GM06990 (cell line): Measurements from ENCODE around the gene CABP7.

ENCODE experiments used
- DNase-seq: peaks from one replicate; pipeline ENCODE4 v3.0.0-alpha.2; 2011; ENCODE audit not compliant: insufficient read length; ENCODE audit errors: extremely low read depth
- H3K27me3 ChIP-seq: replicated peaks from 2 replicates; pipeline ENCODE4 v1.6.0; 2011; ENCODE audit warnings: low read length; ENCODE audit not compliant: control insufficient read depth, insufficient read depth
- H3K36me3 ChIP-seq: 2 replicates; pipeline ENCODE4 v1.5.1; 2011; ENCODE audit warnings: low read length; ENCODE audit not compliant: control insufficient read depth, insufficient read depth
- H3K4me3 ChIP-seq: replicated peaks from 2 replicates; pipeline ENCODE4 v1.5.1; 2011; ENCODE audit warnings: low read depth, mild to moderate bottlenecking, control low read depth, low read length
- TF ChIP-seq, protein P1 (sequence below): IDR thresholded peaks from 2 replicates; pipeline ENCODE4 v1.5.1; 2011; ENCODE audit warnings: low read length, control low read depth, mild to moderate bottlenecking, inconsistent platforms; ENCODE audit not compliant: insufficient read depth, poor library complexity, severe bottlenecking

The CABP7 gene

DNA sequence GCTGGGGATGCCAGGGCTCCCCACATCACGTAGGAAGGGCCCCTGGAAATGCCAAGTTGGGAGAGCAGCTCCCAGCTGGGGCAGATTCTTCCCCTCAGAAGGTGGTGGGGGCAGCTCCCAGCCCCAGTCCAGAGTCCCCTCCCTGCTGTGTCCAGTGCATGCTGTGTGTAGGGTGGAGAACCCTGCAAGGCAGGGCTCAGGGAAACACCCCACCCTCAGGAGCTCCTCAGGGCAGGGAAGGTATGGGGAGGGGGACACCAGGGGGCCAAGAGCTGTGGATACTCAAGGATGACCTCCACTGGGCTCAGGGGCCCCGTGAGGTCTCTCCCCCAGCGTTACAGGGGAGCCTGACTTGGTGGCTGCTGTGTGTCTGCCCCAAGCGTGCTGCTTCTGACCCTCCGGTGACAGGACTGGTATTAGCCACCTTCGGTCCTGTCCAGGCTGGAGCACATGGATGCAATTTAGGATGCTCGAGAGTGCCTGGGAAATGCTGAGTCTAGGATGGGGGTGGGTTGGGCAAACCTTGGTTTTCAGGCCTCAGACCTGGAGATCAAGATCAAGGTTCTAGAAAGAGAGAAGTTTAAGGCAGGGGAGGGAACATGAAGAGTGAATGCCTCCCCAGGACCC is 16.1 kb upstream of the CABP7 start:
- H3K36me3 ChIP-seq, result no peaks in the 10 kb centered on the region
- no peaks in the 10 kb centered on the region; the same call in none of the 2 replicates for H3K27me3 ChIP-seq
- no peak for DNase-seq
- no peak overlapping the region for H3K4me3 ChIP-seq
- TF ChIP-seq, protein P1, sequence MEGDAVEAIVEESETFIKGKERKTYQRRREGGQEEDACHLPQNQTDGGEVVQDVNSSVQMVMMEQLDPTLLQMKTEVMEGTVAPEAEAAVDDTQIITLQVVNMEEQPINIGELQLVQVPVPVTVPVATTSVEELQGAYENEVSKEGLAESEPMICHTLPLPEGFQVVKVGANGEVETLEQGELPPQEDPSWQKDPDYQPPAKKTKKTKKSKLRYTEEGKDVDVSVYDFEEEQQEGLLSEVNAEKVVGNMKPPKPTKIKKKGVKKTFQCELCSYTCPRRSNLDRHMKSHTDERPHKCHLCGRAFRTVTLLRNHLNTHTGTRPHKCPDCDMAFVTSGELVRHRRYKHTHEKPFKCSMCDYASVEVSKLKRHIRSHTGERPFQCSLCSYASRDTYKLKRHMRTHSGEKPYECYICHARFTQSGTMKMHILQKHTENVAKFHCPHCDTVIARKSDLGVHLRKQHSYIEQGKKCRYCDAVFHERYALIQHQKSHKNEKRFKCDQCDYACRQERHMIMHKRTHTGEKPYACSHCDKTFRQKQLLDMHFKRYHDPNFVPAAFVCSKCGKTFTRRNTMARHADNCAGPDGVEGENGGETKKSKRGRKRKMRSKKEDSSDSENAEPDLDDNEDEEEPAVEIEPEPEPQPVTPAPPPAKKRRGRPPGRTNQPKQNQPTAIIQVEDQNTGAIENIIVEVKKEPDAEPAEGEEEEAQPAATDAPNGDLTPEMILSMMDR, result no peak

DNA sequence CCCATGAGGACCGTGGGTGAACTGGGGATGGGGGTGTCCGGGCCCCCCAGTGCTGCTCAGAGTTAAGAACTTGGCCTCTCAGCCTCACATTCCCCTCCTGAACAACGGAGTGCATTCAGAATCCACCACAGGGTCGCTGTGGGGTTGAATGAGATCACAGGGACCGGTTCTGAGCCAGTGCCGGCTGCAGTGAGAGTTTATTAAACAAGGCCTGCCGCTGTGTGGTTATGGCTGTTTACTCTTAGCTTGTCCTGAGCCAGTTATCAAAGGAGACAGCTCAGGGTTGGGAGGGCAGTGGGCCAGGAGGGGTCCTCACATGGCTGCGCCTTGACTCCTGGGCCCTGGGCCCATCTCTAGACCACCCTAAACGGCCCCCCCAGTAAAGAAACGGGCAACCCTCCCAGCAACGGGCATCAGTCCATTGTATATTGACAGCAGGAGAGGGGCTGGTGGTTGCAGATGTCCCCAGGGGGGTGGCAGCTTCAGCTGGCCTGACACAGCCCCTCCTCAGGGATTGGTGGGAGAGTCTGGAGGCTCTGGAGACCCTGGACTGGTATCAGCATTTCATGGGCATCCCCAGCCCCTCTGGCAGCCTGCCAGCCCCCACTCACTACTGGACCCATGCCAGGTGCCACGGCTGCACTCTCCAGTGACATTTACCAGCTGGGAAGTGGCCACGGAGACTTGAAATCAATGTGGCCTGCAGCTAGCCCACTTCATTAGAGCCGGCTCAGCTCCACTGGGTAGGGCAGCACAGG is 15.1 kb upstream of the CABP7 start:
- H3K27me3 ChIP-seq, result no peaks in the 10 kb centered on the region; the same call in none of the 2 replicates
- TF ChIP-seq, protein P1, result no peak
- H3K4me3 ChIP-seq, result no peak overlapping the region
- no peak for DNase-seq
- H3K36me3 ChIP-seq, result no peaks in the 10 kb centered on the region

DNA sequence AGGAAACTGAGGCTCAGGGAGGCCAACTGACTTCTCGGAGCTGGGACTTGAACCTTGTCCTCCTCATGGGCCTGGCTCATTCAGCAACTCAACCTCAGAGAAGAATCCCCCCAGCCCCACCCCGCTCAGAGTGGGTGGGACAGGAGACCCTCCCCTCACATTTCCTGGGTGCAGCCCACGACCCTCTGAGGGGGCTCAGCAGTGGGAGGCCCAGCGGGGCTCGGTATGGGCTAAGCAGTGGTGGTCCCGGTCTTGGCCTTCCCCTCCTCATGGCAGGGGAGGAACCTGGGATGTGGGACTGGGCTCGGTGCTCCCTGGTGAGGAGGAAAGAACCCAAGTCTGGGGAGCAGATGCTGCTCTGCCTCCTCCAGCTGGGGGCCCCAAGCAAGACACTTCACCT is 14.2 kb upstream of the CABP7 start:
- H3K36me3 ChIP-seq, result no peaks in the 10 kb centered on the region
- H3K27me3 ChIP-seq, result peaks cover 2% of the 10 kb centered on the region
- TF ChIP-seq, protein P1, result no peak
- H3K4me3 ChIP-seq, result no peak overlapping the region
- no peak for DNase-seq

DNA sequence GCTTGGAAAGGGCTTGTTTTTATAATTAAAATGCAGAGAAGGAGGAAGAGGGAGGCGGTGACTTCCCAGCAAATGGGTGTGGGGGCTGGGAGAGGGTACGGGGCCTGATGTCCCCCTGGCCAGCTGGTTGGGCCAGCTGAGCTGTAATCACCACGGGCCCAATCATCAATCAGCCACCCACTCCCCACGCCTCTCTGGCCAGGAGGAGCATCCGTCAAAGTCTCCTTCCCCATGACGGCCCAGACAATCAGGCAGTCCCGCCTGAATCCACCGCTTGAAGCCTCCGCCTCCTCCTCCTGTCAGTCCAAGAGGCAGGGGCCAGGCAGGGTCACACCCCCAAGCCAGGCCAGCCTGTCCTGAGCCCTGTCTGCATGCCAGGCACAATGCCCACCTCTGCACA is 13.3 kb upstream of the CABP7 start:
- TF ChIP-seq, protein P1, result no peak
- H3K4me3 ChIP-seq, result no peak overlapping the region
- no peaks in the 10 kb centered on the region for H3K36me3 ChIP-seq
- DNase-seq, result no peak
- H3K27me3 ChIP-seq, result peaks cover 2% of the 10 kb centered on the region

DNA sequence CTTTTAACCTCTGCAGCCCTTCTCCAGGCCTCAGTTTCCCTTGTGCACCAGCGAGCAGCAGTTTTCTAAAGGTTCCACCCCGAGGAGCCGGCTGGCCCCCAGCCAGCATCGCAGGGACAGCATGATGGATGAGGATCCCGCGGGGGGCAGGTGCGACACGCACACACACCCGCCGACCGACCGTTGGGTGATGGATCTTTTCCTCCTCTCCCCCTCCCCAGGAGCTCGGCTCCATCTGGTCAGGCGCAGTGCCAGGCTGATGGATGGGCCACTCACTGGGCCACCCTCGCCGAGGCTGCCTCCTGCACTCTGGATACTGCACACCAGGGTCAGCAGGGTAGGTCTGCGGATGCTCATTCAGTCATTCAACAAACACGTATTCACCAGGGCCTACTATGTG is 12.8 kb upstream of the CABP7 start:
- H3K36me3 ChIP-seq, result no peaks in the 10 kb centered on the region
- TF ChIP-seq, protein P1, result no peak
- no peak for DNase-seq
- H3K4me3 ChIP-seq, result no peak overlapping the region
- peaks cover 2% of the 10 kb centered on the region for H3K27me3 ChIP-seq
